ENCODE results near the gene KIAA1549.

- TF ChIP-seq CTCF (IDR thresholded peaks at IDR 0.05) = no peak
- no peak for TF ChIP-seq EP300 (IDR thresholded peaks at IDR 0.05)
Measured at GRCh38 chr7:138924501-138925225, 56.5 kb downstream of the KIAA1549 start.

Measured in gastroesophageal sphincter (tissue), 3 donors.